GM12865 (cell line): ENCODE data around the gene LTO1.
A peak's percentile ranks its signal among the peaks of the same experiment; 100 is the strongest.

ENCODE experiments used
- DNase-seq: peaks from one replicate; pipeline ENCODE4 v3.0.0; 2010; ENCODE audit warnings: low read depth
- H3K4me3 ChIP-seq: 2 replicates; pipeline ENCODE4 v1.5.1; 2011; ENCODE audit warnings: mild to moderate bottlenecking, low read depth, low read length, control low read depth
- TF ChIP-seq, protein P1 (sequence below): IDR thresholded peaks from 2 replicates; pipeline ENCODE4 v1.5.1; 2011; ENCODE audit warnings: low read length, control low read depth, low read depth, inconsistent platforms; ENCODE audit not compliant: insufficient read depth; ENCODE audit errors: missing control alignments

The LTO1 gene

DNA sequence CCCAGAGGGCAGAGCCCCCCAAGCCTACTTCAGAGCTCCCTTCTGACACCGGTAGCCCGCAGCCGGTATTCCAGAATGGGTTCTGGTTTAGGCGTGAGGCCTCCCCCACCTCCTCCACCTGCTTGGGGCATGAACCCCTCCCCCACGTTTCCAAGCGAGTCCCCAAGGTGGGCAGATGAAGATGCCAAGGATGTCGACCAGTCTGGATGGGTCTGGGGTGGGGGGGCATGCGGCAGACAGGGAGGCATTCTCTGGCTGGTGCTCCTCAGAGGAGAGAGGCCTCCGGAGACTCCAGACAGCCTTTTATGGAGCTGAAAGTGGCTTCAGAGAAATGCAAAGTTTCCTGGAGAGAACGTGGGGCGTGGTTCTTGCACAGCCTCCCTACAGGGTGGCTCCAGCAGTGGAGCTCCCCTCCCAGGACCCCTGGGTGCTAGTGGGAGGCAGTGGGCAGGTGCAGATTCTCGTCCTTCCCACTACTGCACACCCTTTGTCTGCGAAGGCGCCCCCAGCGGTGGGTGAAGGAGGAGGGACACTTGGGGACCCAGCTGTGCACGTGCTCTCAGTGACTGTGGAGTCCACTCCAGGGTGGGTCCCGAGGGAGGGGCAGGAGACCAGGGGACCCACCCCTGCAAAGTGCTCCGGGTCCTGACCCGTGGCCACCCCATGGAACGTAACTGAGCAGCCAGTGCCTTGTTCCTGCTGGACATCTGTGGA, 30.0 kb downstream of the LTO1 start:
- no peak for DNase-seq
- H3K4me3 ChIP-seq: no peak overlapping the region
- TF ChIP-seq, protein P1, sequence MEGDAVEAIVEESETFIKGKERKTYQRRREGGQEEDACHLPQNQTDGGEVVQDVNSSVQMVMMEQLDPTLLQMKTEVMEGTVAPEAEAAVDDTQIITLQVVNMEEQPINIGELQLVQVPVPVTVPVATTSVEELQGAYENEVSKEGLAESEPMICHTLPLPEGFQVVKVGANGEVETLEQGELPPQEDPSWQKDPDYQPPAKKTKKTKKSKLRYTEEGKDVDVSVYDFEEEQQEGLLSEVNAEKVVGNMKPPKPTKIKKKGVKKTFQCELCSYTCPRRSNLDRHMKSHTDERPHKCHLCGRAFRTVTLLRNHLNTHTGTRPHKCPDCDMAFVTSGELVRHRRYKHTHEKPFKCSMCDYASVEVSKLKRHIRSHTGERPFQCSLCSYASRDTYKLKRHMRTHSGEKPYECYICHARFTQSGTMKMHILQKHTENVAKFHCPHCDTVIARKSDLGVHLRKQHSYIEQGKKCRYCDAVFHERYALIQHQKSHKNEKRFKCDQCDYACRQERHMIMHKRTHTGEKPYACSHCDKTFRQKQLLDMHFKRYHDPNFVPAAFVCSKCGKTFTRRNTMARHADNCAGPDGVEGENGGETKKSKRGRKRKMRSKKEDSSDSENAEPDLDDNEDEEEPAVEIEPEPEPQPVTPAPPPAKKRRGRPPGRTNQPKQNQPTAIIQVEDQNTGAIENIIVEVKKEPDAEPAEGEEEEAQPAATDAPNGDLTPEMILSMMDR: no peak

DNA sequence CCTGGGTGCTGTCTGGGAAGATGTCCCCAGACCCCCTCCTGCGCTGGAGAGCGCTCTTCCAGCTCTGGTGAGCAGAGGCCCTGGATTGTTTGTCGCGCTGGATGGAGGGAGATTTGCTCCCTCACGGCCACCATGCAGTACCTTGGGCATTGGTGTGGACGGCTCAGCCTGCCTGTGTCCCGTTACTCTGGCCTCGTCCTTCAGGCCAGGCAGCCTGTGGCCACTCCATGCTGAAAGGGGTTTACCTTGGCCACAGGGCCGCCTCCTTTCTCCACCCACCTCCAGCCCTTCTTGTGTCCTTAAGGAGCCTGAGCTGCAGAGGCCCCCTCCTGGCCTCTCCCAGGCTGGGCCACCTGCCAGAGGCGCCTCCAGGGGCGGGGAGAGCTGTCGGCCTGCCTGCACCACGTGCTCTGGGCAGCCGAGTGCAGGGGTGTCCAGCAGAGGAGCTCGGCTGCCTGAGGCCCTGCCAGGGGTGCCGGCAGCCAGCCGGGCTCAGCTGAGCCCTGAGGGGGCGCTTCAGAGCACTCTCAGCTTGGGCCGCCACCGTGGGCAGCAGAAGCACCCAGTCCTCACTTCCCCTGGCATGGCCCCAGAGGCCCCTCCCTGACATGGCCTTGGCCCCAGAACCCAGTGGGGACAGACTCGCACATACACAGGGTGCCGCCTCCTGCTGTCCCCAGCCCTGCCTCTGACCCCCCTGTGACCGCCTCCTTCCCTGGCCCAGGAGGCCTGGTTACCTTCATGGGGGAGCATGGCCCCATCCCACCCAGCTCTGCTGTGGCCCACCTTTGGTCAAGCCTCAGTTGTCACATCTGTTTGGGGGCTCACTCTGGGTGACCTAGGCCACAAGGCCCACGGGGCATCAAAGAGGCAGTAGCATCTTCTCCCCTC, 30.8 kb downstream of the LTO1 start:
- H3K4me3 ChIP-seq: no peak overlapping the region
- DNase-seq: no peak

DNA sequence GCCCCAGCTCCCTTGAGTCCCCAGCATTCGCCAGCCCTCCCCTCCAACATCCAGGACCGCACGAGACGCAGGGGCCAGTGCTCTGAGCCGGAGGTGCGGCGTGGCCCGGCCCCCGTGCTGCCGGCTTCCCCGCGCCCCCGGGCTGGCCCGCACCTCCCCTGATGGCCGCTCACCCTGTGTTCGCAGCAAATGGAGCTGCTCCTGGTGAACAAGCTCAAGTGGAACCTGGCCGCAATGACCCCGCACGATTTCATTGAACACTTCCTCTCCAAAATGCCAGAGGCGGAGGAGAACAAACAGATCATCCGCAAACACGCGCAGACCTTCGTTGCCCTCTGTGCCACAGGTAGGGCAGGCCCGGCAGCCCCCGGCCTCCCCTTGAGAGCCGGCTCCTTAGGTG, 31.5 kb downstream of the LTO1 start:
- no peak overlapping the region for H3K4me3 ChIP-seq
- no peak for DNase-seq
- TF ChIP-seq, protein P1: no peak

More for the DNA sequence above, 30.8 kb downstream of the LTO1 start:
- TF ChIP-seq, protein P1: no peak

DNA sequence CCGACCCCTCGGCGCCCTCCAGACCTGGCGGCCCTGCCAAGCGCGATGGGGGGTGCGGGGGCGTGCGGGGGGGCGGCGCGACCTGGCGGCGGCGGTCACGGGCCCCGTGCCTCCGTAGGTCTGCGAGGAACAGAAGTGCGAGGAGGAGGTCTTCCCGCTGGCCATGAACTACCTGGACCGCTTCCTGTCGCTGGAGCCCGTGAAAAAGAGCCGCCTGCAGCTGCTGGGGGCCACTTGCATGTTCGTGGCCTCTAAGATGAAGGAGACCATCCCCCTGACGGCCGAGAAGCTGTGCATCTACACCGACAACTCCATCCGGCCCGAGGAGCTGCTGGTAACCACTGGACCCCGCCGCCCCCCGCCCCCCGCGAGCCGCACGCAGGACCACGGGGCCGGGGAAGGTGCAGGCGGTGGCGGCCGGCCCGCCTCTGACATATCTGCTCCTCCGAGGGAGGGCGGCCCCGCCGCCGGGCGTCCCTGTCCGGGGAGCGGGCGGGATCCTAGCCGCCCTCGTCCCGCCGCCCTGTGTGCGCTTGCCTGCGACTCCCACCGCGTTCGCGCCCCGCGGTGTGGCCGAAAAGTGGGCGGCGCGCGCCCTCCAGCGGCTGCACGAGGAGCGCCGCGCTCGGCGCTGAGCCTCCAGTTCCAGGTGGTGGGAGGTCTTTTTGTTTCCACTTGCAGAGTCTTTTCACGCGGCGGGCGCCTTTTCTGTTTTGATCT, 32.1 kb downstream of the LTO1 start:
- peak; percentile 80 for DNase-seq
- H3K4me3 ChIP-seq: peak overlapping the region; percentile 42
- TF ChIP-seq, protein P1: peak; percentile 91

DNA sequence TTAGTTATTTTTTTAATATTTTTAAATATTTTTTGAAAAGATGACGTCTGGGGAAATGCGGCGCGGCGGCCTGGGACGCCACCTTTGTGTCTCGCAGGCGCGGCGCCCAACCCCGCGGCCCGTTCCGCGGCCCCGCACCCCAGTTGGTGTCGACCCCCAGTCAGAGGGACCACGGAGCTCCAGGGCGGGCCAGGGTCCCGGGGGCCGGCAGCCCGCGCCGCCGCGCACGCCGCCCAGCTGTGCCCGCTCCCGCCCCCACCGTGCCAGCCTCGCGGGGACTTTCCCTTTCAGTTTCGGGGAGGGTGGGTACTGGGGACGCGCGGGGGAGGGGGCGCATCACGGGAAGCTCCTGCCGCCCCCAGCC, 32.6 kb downstream of the LTO1 start:
- TF ChIP-seq, protein P1: no peak
- DNase-seq: no peak
- peak overlapping the region; percentile 42 for H3K4me3 ChIP-seq

DNA sequence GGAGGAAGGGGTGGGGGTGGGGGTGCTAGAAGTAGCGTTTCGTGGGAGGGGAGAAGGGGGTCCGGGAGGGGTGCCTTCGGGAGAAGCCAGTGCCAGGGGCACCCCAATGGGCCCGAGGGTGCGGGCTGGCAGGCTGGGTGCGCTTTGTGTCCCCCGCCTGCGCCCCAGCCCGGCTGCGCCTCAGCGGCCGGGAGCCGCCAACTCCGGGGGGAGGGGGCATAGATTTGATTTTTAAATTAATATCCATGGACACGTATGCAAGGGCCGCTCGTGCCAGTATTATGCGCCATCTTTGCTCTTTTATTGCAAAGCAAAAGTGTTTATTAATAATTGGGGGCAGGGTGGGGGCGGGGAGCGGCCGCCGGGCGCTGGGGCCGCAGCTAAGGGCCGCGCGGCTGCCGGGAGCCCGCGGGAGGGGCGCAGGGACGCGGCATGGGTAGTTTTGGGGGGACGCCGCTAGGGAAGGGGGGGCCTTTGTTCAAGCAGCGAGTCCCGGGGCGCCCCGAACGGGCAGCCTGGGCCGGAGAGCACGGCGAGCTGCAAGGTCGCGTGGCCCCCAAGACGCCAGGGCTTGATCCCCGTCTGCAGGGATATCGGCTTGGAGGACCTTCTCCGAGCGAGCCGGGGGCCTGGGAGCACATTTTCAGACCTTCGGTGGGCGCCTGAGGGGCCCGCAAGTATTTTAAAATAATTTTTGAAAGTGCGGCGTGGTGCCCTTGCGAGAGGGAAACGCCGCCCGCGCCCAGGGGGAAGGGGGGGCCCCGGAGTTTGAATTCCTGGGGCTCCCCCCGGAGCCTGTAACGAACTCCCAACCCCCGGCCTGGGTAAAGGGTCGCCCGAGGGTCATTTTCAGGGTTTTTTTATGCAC, 33.2 kb downstream of the LTO1 start:
- TF ChIP-seq, protein P1: no peak
- DNase-seq: no peak
- peak overlapping the region; percentile 42; the same call in 1 of the 2 replicates for H3K4me3 ChIP-seq
